GM12872 (cell line): Measurements from ENCODE around the gene MFAP1.

Experiments used
- CTCF ChIP-seq: IDR thresholded peaks from 3 replicates; pipeline ENCODE4 v1.5.1; 2011; ENCODE audit warnings: low read depth, mild to moderate bottlenecking, low read length, moderate library complexity; ENCODE audit not compliant: insufficient read depth

Gene MFAP1

DNA sequence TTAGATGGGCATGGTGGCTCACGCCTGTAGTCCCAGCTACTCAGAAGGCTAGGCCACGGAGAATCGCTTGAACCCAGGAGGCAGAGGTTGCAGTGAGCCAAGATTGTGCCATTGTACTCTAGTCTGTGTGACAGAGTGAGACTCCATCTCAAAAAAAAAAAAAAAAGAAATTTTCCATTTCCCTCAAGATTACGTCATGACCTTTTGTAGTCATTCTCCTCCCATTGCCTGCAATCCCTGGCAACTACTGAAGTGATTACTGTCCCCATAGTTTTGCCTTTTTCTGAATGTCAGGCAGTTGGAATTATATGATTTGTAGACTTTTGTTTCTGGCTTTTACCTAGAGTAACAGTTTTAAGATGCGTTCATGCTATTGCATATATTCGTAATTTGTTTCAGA is 30.3 kb upstream of the MFAP1 start:
- no peak for TF ChIP-seq CTCF

GRCh38 chr15:43852607-43853006 is 28.1 kb upstream of the MFAP1 start:
- TF ChIP-seq CTCF = no peak

GRCh38 chr15:43851251-43851650 is 26.8 kb upstream of the MFAP1 start:
- TF ChIP-seq CTCF = no peak

DNA sequence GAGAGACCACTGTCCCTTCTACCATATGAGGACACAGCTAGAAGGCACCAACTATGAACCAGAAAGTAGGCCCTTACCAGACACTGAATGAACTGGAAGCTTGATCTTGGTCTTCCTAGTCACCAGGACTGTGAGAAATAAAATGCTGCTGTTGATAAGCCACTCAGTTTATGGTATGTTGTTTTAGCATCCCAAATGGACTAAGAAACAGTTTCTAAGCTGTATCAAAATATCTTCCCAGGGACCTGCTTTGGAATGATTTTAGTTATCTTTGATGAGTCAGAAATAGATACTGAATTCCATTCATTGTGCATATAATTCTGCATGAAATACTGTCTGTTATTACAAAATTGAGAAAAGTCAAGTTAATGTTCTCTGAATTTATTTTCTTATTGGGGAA is 20.9 kb upstream of the MFAP1 start:
- TF ChIP-seq CTCF = no peak

DNA sequence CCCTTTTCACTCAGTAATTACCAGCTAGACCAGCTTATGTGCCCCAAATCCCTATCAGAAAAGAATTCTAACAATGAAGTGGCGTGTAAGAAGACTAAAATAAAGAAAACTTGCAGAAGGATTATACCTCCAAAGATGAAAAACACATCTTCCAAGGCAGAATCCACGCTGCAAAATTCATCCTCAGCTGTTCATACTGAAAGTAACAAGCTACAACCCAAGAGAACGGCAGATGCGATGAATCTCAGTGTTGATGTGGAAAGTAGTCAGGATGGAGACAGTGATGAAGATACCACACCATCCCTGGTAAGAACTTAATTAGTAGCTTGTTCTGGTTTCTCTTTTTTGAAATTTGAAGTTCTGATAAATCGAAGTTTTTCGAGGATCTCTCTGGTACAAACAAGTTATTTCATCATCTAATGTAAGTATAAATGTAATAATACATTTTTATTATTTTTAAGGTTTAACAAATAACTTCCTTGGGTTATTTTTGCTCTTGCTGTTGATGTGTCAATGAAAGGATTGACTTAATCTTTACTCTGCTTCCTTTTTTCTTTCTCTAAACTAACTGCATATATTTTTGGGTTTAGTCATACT is 3.7 kb upstream of the MFAP1 start:
- no peak for TF ChIP-seq CTCF

GRCh38 chr15:43826508-43827341 is 2.2 kb upstream of the MFAP1 start, which contains the start of gene WDR76:
TSS of gene WDR76 (plus strand) at chr15:43827002. CDS start at chr15:43827033, 31 bp downstream.
- TF ChIP-seq CTCF = no peak

- TF ChIP-seq CTCF = no peak
Observed at GRCh38 chr15:43826029-43826507, 1.6 kb upstream of the MFAP1 start.
